ENCODE data around the gene SDC4. TPM values are rescaled to one million over a fixed set of nuclear protein-coding genes. Genes with fewer than 3 reads are reported as not detected.
A peak's percentile ranks its signal among the peaks of the same experiment; 100 is the strongest.

SDC4 gene
- total RNA-seq, 1 experiment from 2014 or later: 242 TPM

GRCh38 chr20:45336530-45337366 lies 11.5 kb downstream of the SDC4 start:
- ChIA-PET CTCF (interaction anchor here (0.6 to 2.0 kb wide), 10 partner anchors 10 to 100 kb away, joined by 3 to 17 read pairs (median 6); partner anchors contain the start of gene SYS1), POLR2A (interaction anchor here (0.9 to 1.5 kb wide), 3 partner anchors 11 to 26 kb away, joined by 4 to 8 read pairs (median 6); partner anchors contain the start of genes SDC4 and SYS1)
- BruUV-seq (replicated peaks): no TSS peak
- Mint-ChIP-seq H3K27ac (ENCODE audit: unreplicated experiment) (peak overlapping the region; percentile 77), H3K4me3 (ENCODE audit: unreplicated experiment) (peak overlapping the region; percentile 4), H3K9me3 (ENCODE audit: unreplicated experiment) (no peaks in the 10 kb centered on the region), H3K27me3 (ENCODE audit: insufficient read depth, unreplicated experiment) (no peaks in the 10 kb centered on the region), H3K36me3 (ENCODE audit: insufficient read depth, unreplicated experiment) (peaks cover 99% of the 10 kb centered on the region), H3K4me1 (ENCODE audit: low read depth, unreplicated experiment) (peaks cover 61% of the 10 kb centered on the region)
- Histone ChIP-seq H3K4me3 (ENCODE audit: low read depth, low read length) (no peak overlapping the region), H3K4me1 (peaks cover 58% of the 10 kb centered on the region), H3K27me3 (replicated peaks; ENCODE audit: control insufficient read depth, insufficient read depth, low read length) (no peaks in the 10 kb centered on the region), H3K36me3 (ENCODE audit: control insufficient read depth, insufficient read depth, low read length) (peaks cover 20% of the 10 kb centered on the region), H3K9me3 (no peaks in the 10 kb centered on the region)
- DNase-seq: no peak
- intact Hi-C loops (cut with micrococcal nuclease; ENCODE audit: unreplicated experiment): no loop called here
- TF ChIP-seq CTCF (IDR thresholded peaks at IDR 0.05; ENCODE audit: insufficient read depth in 1 of 2, low read depth in 1 of 2, low read length in 1 of 2, severe bottlenecking in 1 of 2, unreplicated experiment in 1 of 2): no peak

- Histone ChIP-seq H3K4me1 (peaks cover 13% of the 10 kb centered on the region), H3K9me3 (no peaks in the 10 kb centered on the region), H3K4me3 (ENCODE audit: low read depth, low read length) (no peak overlapping the region), H3K27me3 (replicated peaks; ENCODE audit: control insufficient read depth, insufficient read depth, low read length) (no peaks in the 10 kb centered on the region), H3K36me3 (ENCODE audit: control insufficient read depth, insufficient read depth, low read length) (peaks cover 35% of the 10 kb centered on the region)
- Mint-ChIP-seq H3K36me3 (ENCODE audit: insufficient read depth, unreplicated experiment) (peaks cover 99% of the 10 kb centered on the region), H3K9me3 (ENCODE audit: unreplicated experiment) (no peaks in the 10 kb centered on the region), H3K27me3 (ENCODE audit: insufficient read depth, unreplicated experiment) (no peaks in the 10 kb centered on the region), H3K4me3 (ENCODE audit: unreplicated experiment) (no peak overlapping the region), H3K27ac (ENCODE audit: unreplicated experiment) (no peak overlapping the region), H3K4me1 (ENCODE audit: low read depth, unreplicated experiment) (peaks cover 13% of the 10 kb centered on the region)
- no peak for DNase-seq
- POLR2A ChIA-PET: no interaction called here
- intact Hi-C loops (cut with micrococcal nuclease; ENCODE audit: unreplicated experiment): no loop called here
- TF ChIP-seq CTCF (IDR thresholded peaks at IDR 0.05; ENCODE audit: insufficient read depth in 1 of 2, low read depth in 1 of 2, low read length in 1 of 2, severe bottlenecking in 1 of 2, unreplicated experiment in 1 of 2): no peak
- BruUV-seq (replicated peaks): no TSS peak
- CTCF ChIA-PET: interaction anchor here (1.3 kb wide), 1 partner anchor 441 kb away, joined by 4 read pairs; no protein-coding TSS in a partner anchor
Measured at GRCh38 chr20:45330476-45330875, 17.7 kb downstream of the SDC4 start.

DNA sequence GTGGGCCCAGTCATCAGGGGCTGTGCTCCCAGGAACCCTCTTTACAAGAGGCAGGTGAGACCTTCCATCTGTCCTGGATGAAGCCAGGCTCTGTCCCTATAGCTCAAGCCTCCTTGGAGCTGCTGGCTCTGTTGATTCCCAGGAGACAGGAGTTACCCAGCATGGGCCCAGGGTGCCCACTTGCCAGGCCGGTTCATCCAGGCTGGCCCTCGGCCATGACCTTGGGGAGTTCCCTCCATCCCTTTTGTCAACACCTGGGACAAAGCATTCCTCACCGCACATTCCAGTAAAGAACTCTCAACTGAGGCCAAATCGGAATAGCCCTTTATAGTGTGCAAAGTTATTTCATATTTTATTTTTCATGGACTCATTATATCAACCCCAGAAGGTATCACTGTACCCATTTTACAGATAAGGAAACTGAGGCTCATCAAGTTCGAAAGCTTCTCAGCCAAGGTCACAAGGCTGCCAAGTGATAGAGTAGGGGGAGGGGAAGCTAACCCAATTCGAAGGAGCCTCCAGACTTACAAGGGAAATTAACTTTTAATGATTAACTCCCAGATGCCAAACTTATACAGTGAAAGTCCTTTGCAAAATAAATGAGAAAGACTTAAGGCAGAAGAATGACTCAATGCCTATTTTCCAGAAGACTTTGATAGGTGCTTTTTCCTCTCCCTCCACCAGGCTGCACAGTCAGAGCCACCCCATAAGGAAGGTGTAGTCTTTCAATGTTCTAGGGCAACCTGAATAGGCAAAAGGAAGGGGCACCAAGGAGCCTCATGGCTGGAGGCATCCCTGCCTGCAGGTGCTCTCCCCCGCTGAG lies 18.5 kb downstream of the SDC4 start:
- Histone ChIP-seq H3K36me3 (ENCODE audit: control insufficient read depth, insufficient read depth, low read length) (peaks cover 32% of the 10 kb centered on the region), H3K27me3 (replicated peaks; ENCODE audit: control insufficient read depth, insufficient read depth, low read length) (no peaks in the 10 kb centered on the region), H3K4me3 (ENCODE audit: low read depth, low read length) (no peak overlapping the region), H3K4me1 (peaks cover 17% of the 10 kb centered on the region), H3K9me3 (no peaks in the 10 kb centered on the region)
- BruUV-seq (replicated peaks): no TSS peak
- ChIA-PET CTCF (interaction anchor here (0.7 to 1.0 kb wide), 2 partner anchors 107 to 442 kb away, joined by 3 read pairs; no protein-coding TSS in a partner anchor), POLR2A (no interaction called here)
- DNase-seq: no peak
- Mint-ChIP-seq H3K9me3 (ENCODE audit: unreplicated experiment) (no peaks in the 10 kb centered on the region), H3K4me1 (ENCODE audit: low read depth, unreplicated experiment) (peaks cover 12% of the 10 kb centered on the region), H3K27ac (ENCODE audit: unreplicated experiment) (no peak overlapping the region), H3K4me3 (ENCODE audit: unreplicated experiment) (no peak overlapping the region), H3K36me3 (ENCODE audit: insufficient read depth, unreplicated experiment) (peaks cover 99% of the 10 kb centered on the region), H3K27me3 (ENCODE audit: insufficient read depth, unreplicated experiment) (no peaks in the 10 kb centered on the region)
- TF ChIP-seq CTCF (IDR thresholded peaks at IDR 0.05; ENCODE audit: insufficient read depth in 1 of 2, low read depth in 1 of 2, low read length in 1 of 2, severe bottlenecking in 1 of 2, unreplicated experiment in 1 of 2): peak in 1 of 2 experiments; percentile 7
- intact Hi-C loops (cut with micrococcal nuclease; ENCODE audit: unreplicated experiment): no loop called here

Measured in Caco-2 (cell line).